ENCODE measurements around the gene PROSER3.

GRCh38 chr19:35713904-35714495, 44.0 kb upstream of the PROSER3 start:
- TF ChIP-seq CTCF (IDR thresholded peaks at IDR 0.05; ENCODE audit: low read depth, low read length, poor library complexity, severe bottlenecking): no peak
- TF ChIP-seq EZH2phosphoT487 (IDR thresholded peaks at IDR 0.05; ENCODE audit: borderline replicate concordance, low read length): no peak
